Thyroid gland (tissue), 4 donors: ENCODE data around the gene ORM2. TPM values are rescaled to one million over a fixed set of nuclear protein-coding genes. Genes with fewer than 3 reads are reported as not detected.

ENCODE experiments used
- DNase-seq, 2 donors: peaks; one replicate each; pipeline ENCODE4 v3.0.0-alpha.2; 2019
- H3K27ac ChIP-seq, 3 donors: fragments of 200-600 bp; sonication (generic); 1 replicate in 2 of 3; 2 replicates in 1 of 3; pipeline ENCODE4 v1.5.1; 2016 to 2019; ENCODE audit warnings: mild to moderate bottlenecking in 1 of 3, moderate library complexity in 1 of 3
- H3K27me3 ChIP-seq: fragments of 200-600 bp; sonication (generic); one replicate; pipeline ENCODE4 v1.5.1; 2019
- H3K36me3 ChIP-seq, 2 donors: fragments of 200-600 bp; sonication (generic); one replicate each; pipeline ENCODE4 v1.5.1; 2016 to 2019
- H3K4me1 ChIP-seq, 2 donors: fragments of 200-600 bp; sonication (generic); one replicate each; pipeline ENCODE4 v1.5.1; 2017 to 2019
- H3K4me3 ChIP-seq, 3 donors: fragments of 200-600 bp; sonication (generic); replicated peaks in 1 of 3; 1 replicate in 2 of 3; 2 replicates in 1 of 3; pipeline ENCODE4 v1.5.1; 2016; ENCODE audit warnings: mild to moderate bottlenecking in 1 of 3
- H3K9me3 ChIP-seq: fragments of 200-600 bp; sonication (generic); one replicate; pipeline ENCODE4 v1.5.1; 2017
- CTCF ChIP-seq, 6 experiments: fragments of 200-600 bp in 3 of 6; fragments of 450-650 bp in 3 of 6; sonication (generic) in 3 of 6; IDR thresholded peaks; one replicate each; pipeline ENCODE4 v1.5.1; 2016 to 2019; ENCODE audit warnings: antibody characterized with exemption in 6 of 6, mild to moderate bottlenecking in 2 of 6, inconsistent platforms in 1 of 6, moderate library complexity in 1 of 6
- POLR2A ChIP-seq, 2 donors: fragments of 450-650 bp; IDR thresholded peaks; one replicate each; pipeline ENCODE4 v1.6.1; 2017; ENCODE audit warnings: antibody characterized with exemption in 2 of 2, mild to moderate bottlenecking in 2 of 2, moderate library complexity in 1 of 2
- WGBS, 2 donors: methylation state at CpG; one replicate each; pipeline ENCODE4 v1.1.5; 2017; 5-methylcytosine and 5-hydroxymethylcytosine counted together
- intact Hi-C: fragments of 100-400 bp; cut with DNase I; formaldehyde crosslinking; loops from one replicate; pipeline ENCODE4 v1.15.1; 2023
- total RNA-seq, 4 donors: library from RNA; depleted of rRNA; stranded (reverse); fragments of >200 nt; gene quantifications; one replicate each; pipeline ENCODE4 v1.2.3, GENCODE V29; 2016

The ORM2 gene
- total RNA-seq, 4 donors from 2014 or later: not detected

- intact Hi-C loops: no loop called here
Observed at GRCh38 chr9:114364134-114365041, 34.7 kb downstream of the ORM2 start.

DNA sequence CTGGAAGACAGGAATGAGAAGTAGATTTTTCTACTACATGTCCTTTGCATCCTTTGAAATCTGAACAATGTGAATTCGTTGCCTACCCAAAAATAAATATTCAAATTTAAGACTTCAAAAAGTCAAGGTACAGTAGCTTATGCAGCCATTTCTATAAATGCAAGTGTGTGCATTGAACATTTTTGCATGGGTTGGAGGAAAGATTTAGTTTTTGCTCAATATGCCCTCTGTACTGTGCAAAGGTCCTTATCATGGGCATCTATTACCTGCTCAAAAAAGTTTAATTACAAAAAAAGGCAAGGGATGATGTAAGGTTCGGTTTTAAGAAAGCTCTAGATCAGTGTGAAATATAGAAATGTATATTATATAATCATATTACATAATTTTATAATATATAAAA lies 35.5 kb downstream of the ORM2 start:
- H3K9me3 ChIP-seq: no peaks in the 10 kb centered on the region
- DNase-seq: no peak
- intact Hi-C loops: no loop called here

More at GRCh38 chr9:114364134-114365041, 34.7 kb downstream of the ORM2 start:
- Histone ChIP-seq H3K4me3 (no peak overlapping the region), H3K27me3 (no peaks in the 10 kb centered on the region), H3K9me3 (no peaks in the 10 kb centered on the region), H3K36me3 (peaks cover 40 to 44% of the 10 kb centered on the region in 2 donors), H3K27ac (no peak overlapping the region), H3K4me1 (peaks cover 0 to 4% of the 10 kb centered on the region in 2 donors)
- WGBS, 2 donors: 82 to 86% methylated on average over 5 of the region's 6 CpGs
- TF ChIP-seq POLR2A (IDR thresholded peaks at IDR 0.05) (no peak), CTCF (IDR thresholded peaks at IDR 0.05) (no peak)
- no peak for DNase-seq

DNA sequence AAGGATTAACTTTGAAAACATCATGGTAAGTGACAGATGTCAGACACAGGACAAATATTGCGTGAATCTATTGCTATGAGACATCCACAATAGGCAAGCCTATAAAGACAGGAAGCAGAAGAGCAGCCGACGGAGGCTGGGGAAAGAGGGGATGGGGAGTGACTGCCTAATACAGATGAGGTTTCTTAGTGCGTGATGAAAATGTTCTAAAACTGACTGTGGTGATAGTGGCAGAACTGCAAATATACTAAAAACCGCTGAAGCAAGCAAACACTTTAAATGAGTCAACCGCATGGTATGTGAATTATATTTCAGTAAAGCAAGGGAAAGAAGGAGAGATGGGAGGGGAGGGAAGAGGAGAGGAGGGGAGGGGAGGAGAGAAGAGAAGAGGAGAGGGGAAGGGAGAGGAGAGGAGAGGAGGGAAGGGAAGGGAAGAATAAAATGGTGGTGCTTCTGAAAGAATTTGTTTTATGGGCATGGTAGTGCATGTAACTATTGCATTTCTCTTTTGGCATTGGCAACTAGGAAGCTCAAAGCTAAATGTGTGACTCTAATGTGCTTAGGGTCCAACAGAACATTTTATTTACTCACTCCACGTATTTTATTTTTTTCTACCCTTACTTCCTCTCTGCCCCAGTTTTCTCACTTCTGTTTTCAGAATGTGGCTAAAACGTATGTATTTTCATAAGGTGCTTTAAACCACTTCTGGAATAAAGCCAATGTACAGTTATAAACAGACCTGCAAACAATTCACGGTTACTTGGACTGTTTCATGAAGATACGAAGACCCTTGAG lies 36.9 kb downstream of the ORM2 start:
- Histone ChIP-seq H3K4me3 (no peak overlapping the region), H3K27me3 (no peaks in the 10 kb centered on the region), H3K36me3 (peaks cover 21 to 23% of the 10 kb centered on the region in 2 donors), H3K4me1 (peaks cover 0 to 4% of the 10 kb centered on the region in 2 donors), H3K27ac (peak overlapping the region in 2 of 3 donors; percentile 10 to 34), H3K9me3 (no peaks in the 10 kb centered on the region)
- intact Hi-C loops: no loop called here
- WGBS, 2 donors: 73 to 74% methylated on average over 10 of the region's 10 CpGs
- no peak for DNase-seq
- TF ChIP-seq CTCF (IDR thresholded peaks at IDR 0.05): no peak
- no peak for TF ChIP-seq POLR2A (IDR thresholded peaks at IDR 0.05)

More for the DNA sequence above, 35.5 kb downstream of the ORM2 start:
- Histone ChIP-seq H3K4me3 (no peak overlapping the region), H3K27ac (no peak overlapping the region), H3K27me3 (no peaks in the 10 kb centered on the region), H3K36me3 (peaks cover 34 to 36% of the 10 kb centered on the region in 2 donors), H3K4me1 (peaks cover 0 to 4% of the 10 kb centered on the region in 2 donors)
- 94 to 97% methylated on average over 2 of the region's 2 CpGs for WGBS, 2 donors
- no peak for TF ChIP-seq CTCF (IDR thresholded peaks at IDR 0.05)
- TF ChIP-seq POLR2A (IDR thresholded peaks at IDR 0.05): no peak

- no peaks in the 10 kb centered on the region for H3K9me3 ChIP-seq
- H3K27ac ChIP-seq: peak overlapping the region in 1 of 3 donors; percentile 36
- peaks cover 13 to 14% of the 10 kb centered on the region in 2 donors for H3K36me3 ChIP-seq
- H3K4me3 ChIP-seq: no peak overlapping the region
- intact Hi-C loops: no loop called here
- no peak for DNase-seq
- 93 to 95% methylated on average over 5 to 6 of the region's 6 CpGs for WGBS, 2 donors
- no peak for TF ChIP-seq CTCF (IDR thresholded peaks at IDR 0.05)
- TF ChIP-seq POLR2A (IDR thresholded peaks at IDR 0.05): no peak
- peaks cover 3 to 13% of the 10 kb centered on the region in 2 donors for H3K4me1 ChIP-seq
- H3K27me3 ChIP-seq: no peaks in the 10 kb centered on the region
Observed at GRCh38 chr9:114367366-114367765, 37.7 kb downstream of the ORM2 start.
